Measurements from ENCODE around the gene CENPV.
"Not testable (repeated sequence)": the region's sequence is repeated elsewhere in the genome, so short reads cannot be mapped to it uniquely, and the experiment has no call there.

The CENPV gene

DNA sequence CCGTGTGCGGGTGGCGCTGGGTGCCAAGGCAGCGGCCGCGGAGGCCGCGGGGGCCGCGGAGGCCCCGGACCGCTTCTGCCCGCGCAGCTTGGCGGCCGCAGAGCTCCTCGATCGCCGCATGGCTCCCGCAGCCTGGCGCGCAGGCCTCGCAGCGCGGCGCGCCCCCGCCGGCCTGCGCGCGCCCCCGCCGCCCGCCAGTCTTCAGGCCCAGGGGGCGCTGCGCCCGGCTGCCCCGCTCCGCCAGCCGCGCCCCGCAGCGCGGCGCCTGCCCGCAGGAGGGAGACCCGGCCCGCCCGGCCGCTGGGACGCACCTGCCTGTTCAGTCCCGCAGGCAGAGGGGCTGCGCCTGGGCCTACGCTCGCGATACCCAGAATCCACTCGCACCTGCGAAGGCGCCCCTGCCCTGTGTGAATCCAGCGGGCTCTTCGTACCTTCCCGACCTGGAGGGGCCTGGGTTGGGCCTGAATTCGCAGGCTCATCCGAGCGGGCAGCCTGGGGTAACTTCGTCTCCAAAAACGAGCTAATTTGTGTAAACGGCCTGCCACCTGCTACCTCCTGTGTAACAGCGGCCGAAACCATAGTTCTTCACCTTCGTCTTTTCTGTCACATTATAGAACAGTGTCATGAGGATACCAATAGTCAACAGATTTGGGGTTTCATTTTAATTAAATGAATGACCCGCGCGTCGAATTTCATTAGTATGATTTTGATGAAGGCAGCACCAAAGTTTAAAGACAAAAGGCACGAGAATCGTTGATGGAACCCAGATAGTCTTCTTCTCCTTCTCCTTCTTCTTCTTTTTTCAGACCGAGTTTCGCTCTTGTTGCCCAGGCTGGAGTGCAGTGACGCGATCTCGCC is at the start of gene CENPV:
Gene CENPV (minus strand): TSS at position 153 of the 858 bp plus-strand sequence. CDS start 33 bp downstream, at position 120.
- peak; percentile 79 for DNase-seq

DNA sequence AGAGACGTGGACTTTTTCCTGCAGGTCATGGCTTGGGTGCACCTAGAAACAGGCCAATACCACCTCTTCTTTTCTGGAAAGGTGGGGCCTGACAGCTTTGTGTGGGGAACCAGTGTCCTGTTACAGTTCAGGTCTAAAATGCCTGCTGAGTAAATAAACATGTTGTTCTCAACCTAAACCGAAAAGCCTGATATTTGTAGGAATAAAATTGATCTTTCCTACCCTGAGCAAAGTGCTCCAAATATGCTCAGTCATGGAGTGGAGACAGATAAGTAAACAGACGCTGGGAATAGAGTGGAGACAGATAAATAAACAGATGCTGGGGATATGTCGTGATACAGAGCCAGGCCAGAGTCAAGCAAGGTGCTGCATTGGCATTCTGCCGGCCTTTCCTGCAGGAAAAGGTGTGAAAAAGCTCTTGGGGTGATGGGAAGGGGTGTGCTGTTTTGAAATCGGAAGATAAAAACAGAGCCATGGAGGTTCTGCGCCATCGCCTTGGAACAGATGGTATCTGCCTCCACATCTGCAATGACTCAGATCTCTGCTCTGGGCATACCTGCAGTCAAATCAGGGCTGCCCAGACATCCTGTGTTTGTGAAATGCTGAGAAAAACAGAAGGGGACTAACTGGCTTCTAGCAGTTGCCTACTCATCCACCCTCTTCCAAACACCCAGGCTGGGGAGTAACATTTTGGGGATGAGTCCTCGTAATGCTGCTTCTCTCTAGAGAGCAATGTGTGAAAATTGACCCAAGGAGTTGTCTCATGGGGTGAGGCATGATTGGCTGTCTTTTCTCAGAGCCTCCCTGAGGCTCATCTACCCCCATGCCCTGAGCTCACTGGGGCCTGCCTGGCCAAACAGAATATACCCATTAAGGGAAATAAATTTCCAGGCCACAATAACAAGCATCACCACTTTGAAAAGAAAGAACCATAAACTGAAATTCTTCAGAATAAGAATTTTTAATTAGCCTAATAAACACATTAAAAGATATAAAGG is 45.3 kb upstream of the CENPV start:
- no peak for DNase-seq

DNA sequence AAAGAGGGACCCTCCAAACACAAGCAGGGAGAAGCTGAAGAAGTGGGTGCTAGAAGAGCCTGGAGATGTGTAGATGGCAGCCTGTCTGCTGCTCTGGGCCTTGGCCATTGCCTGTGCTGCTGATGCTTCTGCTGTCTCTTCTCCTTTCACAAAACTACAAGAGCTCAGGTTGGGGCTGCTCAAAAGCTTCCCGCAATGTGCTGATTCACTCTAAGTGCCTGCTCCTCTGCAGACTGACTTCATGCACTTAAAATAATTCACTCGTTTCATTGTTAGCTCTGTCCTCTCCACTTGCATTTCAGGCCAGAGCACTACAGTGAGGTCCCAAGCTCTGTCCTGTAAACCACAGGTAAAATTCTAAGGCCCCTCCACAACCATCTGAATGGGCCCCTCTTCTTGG is 43.4 kb upstream of the CENPV start:
- not testable (repeated sequence) for DNase-seq

DNA sequence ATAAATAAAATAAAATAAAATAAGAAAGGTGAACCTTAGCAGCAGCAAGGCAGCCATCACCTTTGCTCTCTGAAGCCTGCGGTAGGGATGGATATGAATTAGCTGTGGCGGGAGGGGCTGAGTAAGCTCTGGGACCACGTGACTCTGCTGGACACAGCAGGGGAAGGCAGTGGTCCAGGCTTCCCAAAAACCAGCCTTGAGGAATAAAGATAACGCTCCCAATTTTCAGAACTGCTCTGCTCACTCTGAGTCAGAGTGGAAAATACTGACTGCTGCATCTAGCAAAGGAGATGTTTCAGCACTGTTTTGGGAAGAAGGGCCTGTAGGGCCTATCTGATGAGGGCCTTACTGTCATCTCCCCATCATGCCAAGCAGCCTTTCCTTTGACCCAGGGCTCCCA is 42.6 kb upstream of the CENPV start:
- DNase-seq = not testable (repeated sequence)

GRCh38 chr17:16392491-16392890 is 39.2 kb upstream of the CENPV start:
- DNase-seq = not testable (repeated sequence)

DNA sequence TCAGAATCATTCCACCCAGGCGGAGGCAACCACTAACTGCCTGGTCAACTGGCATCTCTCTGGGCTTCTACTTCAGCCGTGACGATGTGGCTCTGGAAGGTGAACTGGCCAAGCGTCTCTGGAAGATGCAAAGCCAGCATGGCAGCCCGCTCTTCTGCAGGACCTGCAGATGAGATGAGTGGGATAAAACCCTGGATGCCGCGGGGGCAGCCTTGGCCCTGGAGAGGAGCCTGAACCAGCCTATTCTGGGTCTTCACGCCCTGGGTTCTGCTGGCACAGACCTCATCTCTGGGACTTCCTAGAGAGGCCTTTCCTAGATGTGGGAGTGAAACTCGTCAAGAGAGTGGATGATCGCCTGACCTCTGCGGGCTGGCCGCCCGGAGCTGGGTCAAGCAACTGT is 38.2 kb upstream of the CENPV start:
- DNase-seq = no peak

DNA sequence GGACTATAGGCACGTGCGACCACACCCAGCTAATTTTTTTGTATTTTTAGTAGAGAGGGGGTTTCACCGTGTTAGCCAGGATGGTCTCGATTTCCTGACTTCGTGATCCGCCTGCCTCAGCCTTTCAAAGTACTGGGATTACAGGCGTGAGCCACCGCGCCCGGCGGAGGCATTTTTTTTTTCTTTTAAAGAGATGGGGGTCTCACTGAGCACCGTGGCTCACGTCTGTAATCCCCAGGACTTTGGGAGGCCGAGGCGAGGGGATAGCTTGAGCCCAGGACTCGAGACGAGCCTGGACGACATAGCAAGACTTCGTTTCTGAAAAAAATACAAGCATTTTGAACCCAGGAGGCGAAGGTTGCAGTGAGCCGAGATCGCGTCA is 32.8 kb upstream of the CENPV start:
- not testable (repeated sequence) for DNase-seq

GRCh38 chr17:16384557-16384956 is 31.3 kb upstream of the CENPV start:
- no peak for DNase-seq

DNA sequence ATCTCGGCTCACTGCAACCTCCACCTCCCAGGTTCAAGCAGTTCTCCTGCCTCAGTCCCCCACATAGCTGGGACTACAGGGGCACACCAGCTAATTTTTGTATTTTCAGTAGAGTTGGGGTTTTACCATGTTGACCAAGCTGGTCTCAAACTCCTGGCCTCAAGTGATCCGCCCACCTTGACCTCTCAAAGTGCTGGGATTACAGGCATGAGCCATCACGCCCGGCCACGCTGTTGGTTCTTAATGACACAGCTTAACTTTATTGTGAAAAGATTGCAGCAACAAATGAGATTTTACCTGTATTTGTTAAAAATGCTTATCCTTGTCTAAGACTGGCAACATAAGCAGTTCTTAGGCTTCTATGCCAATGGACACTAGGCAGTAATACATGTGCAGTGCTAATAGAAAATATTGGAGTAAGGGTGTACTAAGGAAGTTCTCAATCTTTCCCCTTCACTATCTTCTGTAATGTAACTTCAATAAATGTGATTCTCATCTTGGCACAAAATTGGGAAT is 30.6 kb upstream of the CENPV start:
- DNase-seq = no peak

- DNase-seq = no peak
Observed at GRCh38 chr17:16383216-16383615, 29.9 kb upstream of the CENPV start.

DNA sequence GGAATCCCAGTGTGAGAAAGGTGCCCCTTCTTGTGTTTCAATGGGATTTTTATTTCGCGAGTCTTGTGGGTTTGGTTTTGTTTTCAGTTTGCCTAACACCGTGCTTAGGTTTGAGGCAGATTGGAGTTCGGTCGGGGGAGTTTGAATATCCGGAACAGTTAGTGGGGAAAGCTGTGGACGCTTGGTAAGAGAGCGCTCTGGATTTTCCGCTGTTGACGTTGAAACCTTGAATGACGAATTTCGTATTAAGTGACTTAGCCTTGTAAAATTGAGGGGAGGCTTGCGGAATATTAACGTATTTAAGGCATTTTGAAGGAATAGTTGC is 28.2 kb upstream of the CENPV start:
- DNase-seq = no peak

GRCh38 chr17:16380640-16381495 is 27.6 kb upstream of the CENPV start, which contains the start of gene UBB:
TSS of gene UBB (plus strand) at chr17:16381091. CDS start at chr17:16381908, 817 bp downstream.
- peak; percentile 94 for DNase-seq

DNA sequence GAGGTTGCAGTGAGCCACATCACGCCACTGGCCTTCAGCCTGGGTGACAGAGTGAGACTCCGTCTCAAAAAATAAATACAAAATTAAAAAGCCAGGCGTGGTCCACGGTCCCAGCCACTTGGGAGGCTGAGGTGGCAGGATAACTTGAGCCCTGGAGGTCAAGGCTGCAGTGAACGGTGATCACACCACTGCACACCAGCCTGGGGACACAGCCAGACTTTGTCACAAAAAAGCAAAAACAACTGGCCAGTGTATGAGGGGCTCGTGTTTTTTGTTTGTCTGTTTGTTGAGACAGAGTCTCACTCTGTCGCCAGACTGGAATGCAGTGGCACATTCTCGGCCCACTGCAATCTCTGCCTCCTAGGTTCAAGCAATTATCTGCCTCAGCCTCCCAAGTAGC is 26.4 kb upstream of the CENPV start:
- DNase-seq = no peak

DNA sequence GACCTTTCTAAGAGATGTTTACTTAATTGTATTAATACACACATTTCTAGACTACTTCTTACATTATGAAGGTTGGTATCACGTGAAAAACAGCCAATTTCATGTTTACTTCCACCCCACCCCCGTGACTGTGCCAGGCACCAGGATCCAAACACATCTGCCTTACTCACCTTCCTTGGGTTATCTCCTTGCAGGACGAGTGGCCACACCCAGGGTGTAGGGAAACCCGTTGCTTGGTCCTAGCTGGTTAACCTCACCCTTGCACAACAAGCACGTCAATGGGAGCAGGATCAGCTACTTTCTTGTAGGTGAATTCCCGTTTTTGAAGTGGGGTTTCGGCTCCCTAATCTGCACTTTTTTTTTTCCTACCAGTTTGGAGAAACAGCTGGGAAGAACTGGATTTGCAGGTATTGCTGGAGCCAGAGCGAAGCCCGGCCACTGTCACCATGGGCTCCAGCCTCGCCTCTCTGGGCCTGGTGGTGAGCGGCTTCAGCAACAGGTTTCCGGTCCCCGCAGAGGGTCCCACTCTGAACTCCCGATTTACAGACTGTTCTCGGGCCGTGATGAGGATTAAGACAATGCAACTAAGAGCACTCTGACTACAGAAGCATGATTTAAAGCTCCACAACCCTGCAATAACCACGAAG is 25.5 kb upstream of the CENPV start:
- no peak for DNase-seq

DNA sequence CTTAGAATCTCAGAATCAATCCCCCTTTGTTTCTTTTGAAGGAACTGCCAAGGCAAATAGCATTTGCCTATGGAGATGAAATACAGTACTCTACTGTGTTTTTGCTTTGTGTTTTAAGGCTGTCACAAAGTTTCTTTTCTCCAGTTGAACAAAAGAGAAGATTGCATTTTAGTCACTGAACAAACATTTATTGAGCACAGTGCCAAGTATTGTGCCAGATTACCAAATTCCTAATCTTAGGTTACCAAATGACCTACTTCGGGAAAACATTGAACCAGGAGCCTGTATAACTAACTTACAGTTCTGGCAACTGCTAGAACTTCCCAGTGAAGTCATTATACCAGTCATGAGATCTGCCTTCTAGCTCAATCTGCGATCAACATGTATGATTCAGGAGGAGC is 24.7 kb upstream of the CENPV start:
- no peak for DNase-seq

- DNase-seq = no peak
Observed at GRCh38 chr17:16374146-16374938, 21.1 kb upstream of the CENPV start.

DNA sequence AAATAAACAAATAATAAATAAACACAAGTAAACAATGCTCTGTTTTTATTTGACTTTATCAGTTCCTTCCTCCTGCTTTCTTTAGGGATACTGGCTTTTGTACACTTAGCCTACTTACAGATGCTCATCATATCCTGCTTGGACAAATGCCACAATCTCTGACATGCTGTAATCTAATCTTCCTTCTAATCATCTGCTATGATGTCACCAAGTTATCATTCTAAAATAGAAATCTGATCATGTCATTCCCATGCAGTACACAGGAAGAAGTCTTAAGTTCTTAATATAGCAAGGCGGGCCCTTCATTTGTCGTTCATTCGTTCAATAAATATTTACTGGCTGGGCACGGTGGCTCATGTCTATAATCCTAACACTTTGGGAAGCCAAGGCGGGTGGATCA is 18.5 kb upstream of the CENPV start:
- no peak for DNase-seq

- DNase-seq = no peak
Observed at GRCh38 chr17:16364625-16365024, 11.4 kb upstream of the CENPV start.

DNA sequence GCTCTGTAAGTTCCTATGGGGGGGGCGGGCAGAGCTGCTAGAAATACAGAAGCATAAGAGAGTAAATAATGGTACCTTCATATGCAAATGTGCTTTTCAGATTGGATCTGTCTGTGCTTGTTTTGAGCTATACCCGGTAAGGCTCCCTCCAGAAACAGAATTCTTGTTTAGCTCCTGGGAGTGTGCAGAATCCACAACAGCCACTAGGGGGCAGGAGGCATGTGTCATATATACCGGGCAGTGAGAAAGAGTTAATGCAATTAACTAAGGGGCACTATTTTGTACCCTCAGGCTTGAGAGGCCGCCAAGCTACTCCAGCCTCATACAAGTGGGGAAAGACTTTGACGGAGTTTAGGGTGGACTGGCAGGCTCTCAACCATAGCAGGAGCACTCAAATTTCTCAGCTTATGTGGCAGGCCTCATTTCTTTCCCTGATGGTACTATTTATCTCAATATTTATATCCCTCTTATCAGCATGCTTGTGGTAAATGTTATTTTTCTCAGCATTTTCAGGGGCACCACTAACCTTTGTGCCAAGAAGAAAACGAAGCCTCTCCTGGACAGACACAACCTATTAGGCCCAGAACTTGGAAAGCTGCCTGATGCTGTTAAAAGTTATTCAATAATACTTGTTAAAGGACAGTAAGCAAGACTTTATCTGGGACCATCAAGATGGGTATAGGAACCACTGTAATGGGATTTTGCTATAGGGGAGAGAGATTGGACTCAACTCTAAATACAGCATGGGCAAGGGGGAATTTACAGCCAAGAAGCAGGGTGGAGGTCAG is 10.7 kb upstream of the CENPV start:
- peak; percentile 76 for DNase-seq

GRCh38 chr17:16361874-16362273 is 8.6 kb upstream of the CENPV start:
- DNase-seq = no peak

Measured in activated naive CD4-positive, alpha-beta T cell treated with anti-CD3 and anti-CD28 coated beads, Interleukin-2, amount 50 U/mL, for 16 hours (primary cell).